ENCODE results near the gene BHLHE23. TPM values are rescaled to one million over a fixed set of nuclear protein-coding genes. Genes with fewer than 3 reads are reported as not detected.

The BHLHE23 gene
- polyA plus RNA-seq, 4 donors, result not detected

- DNase-seq (ENCODE audit: low read depth in 4 of 4, low spot score in 3 of 4), result no peak
Measured at GRCh38 chr20:63026582-63027165, 19.9 kb upstream of the BHLHE23 start.

DNA sequence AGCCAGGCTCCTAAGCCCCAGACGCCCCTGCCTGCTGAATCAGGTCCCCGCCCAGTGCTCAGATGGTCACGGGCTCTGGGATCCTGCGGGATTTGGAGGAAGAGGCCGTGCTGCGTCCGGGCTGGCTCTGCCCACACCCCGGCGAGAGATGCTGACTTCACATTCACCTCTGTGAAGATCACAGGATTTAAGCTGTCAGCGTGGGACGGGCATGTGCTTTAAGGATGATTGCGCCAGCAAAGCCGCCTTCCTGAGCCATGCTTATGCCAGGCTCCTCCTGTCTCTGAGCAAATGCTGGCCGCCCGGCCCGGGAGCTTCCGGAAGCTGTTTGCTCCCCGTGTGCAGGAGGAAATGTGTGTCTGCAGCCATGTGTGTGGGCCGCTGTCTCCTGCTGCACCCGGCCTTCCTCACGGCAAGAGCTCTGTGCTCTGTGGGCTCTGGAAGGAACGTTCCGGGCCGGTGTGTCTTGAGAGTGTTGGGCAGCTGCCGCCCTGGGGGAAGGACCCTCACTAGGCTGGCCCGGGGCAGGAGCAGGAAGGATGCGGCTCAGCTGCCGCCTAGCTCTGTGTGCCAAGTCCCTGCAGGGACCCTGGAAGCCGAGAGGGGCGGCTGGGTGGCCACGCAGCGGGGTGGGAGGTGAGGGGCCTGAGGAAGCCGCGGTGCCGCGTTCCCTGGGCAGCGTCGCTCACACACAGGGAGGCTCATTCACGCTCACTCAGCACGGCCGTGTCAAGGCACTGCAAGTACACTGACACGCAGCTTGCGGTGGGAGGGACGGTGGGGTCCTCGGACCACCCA lies 19.0 kb upstream of the BHLHE23 start:
- DNase-seq (ENCODE audit: low read depth in 4 of 4, low spot score in 3 of 4), result no peak

DNA sequence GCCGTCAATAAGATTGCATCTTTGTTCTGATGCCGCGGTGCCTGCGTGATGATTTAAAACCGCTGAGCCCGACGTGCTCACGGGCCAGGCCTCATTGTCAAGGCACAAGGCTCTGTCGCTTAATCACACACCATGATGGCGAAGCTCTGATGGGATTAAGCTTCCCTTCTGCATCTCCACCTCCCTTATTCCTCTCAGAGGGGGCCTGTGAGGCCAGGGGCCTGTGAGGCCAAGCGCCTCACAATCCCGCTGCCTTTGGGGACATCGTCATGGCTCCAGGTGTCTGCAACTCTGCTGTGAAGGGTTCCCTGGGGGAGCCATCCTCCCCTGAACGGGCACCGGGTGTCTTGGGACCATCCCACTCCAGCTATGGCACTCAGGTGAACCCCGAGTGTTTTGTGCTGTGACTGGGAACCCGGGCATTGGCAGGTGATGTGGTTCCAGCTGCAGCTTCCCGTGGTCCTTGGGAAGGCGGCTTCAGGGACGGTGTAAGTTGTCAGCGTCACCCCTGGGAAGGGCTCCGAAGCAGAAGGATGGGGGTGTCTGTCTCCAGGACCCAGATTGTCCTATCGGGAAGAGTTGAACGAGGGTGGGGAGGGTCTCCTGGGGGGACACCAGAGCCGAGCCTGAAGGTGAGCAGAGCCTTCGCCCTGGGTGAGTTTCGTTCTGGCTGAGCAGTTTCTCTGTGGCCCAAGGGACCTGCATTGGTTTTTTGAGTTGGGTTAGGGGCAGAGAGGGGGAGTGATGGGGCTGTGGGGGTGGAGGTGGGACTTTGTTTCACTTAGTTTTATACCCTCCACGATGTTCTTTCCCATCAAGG lies 18.0 kb upstream of the BHLHE23 start:
- no peak for DNase-seq (ENCODE audit: low read depth in 4 of 4, low spot score in 3 of 4)

DNA sequence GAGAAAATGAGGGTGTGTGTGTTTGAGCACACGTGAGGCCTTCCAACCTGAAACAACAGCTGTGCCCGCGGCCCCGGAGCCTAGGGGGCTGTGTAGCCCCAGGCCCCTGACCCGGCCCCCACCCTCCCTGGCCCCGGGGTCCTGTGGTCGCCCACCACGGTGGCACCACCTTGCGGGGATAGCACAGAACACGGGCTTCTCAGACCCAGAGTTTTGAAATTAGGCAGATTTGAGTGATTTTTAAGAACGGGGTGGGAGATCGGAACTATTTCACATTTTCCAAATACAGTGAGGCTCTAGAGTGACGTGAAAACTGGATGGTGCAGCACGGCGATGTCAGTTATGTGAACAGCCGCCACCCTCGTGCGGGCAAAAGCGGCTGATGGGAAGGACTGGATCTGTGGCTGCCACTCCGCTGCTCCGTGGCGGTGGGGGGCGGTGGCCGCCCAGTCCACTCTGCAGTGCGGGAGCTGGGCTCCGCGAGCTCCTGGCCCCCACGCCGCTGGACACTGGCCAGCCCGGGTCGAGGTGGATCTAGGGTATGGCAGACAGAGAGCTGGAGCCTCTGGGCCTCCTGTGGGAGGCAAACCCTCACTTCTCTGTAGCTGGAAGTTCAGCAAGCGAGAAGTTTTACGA lies 17.3 kb upstream of the BHLHE23 start:
- no peak for DNase-seq (ENCODE audit: low read depth in 4 of 4, low spot score in 3 of 4)

- no peak for DNase-seq (ENCODE audit: low read depth in 4 of 4, low spot score in 3 of 4)
Measured at GRCh38 chr20:63023071-63023935, 16.5 kb upstream of the BHLHE23 start.

DNA sequence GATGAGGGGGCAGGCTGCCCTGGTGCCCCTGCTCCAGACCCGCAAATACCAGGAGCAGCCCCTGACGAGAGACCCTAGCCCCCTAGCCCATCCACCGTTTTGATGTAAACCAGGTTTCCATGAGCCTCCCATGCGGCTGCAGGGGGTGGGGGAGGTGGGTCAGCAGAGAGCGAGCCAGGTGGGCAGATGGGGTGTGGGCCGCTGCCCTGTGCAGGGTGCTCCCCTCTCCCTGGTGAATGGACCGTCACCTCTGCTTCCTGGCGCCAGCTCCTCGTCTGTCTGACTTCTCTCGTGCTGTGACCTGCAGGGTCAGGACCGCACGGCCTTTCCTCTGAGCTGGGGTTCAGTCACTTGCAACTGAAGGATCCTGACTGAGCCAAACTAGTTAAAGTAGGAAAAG lies 15.7 kb upstream of the BHLHE23 start:
- DNase-seq (ENCODE audit: low read depth in 4 of 4, low spot score in 3 of 4), result no peak

DNA sequence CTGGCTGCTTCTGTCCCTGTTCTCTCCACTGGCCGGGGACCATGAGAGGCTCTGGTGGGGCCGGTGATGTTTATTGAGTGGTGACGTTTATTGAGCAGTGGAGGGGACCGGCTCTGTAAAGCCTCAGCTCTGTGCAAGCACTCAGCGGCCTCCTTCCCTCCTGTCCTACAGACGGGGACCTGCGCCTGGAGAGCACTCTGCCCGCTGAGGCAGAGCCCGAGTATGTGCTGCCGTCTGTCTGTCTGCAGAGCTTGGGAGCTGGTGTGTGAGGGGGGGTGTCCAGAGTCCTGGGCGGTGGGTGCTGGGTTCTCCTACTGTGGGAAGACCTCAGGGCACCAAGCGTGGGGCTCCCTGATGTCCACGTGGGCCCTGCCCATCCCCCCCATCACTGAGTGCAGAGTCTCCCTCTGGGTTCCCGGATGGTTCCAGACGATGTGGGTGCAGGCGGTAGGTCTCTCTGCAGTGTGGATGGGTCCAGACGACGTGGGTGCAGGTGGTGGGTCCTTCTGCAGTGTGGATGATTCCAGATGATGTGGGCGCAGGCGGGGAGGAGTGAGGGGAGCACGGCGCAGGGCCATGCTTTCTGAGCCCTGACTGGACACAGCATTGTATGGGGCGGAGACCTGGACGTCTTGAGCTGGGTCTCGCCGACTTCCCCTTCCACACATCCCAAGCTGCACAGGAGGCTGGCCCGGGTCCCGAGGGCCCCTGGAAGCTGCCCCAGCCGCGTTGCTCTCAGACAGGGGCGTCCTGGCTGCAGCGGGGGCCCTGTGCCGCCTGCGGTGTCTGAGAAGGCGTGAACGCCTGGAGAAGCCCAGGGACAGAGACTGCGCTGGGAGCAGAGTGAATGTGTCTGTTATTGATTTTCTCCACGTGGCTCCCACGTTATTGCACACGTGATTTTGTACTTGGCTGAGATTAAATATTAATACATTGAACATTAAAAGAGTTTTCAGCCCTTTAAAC lies 14.9 kb upstream of the BHLHE23 start:
- no peak for DNase-seq (ENCODE audit: low read depth in 4 of 4, low spot score in 3 of 4)

DNA sequence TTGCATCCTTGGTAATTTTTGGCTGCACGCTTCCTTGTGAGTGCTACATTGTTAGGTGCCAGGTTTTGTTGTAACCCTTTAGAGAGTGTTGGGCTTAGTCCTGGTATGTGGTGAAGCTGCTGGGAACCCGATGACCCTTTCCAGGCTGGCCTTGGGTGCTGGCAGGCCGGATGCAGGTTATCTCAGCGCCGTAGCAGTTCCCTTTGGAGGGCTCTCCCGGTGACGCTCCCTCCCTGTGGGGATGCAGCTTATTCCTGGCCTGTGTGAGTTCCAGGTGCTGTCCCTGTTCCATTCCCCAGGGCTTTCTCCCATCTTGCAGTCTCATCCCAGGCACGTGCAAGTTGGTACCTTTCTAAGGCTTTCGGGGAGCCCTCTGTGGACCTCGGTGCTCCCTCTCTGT lies 13.9 kb upstream of the BHLHE23 start:
- no peak for DNase-seq (ENCODE audit: low read depth in 4 of 4, low spot score in 3 of 4)

DNA sequence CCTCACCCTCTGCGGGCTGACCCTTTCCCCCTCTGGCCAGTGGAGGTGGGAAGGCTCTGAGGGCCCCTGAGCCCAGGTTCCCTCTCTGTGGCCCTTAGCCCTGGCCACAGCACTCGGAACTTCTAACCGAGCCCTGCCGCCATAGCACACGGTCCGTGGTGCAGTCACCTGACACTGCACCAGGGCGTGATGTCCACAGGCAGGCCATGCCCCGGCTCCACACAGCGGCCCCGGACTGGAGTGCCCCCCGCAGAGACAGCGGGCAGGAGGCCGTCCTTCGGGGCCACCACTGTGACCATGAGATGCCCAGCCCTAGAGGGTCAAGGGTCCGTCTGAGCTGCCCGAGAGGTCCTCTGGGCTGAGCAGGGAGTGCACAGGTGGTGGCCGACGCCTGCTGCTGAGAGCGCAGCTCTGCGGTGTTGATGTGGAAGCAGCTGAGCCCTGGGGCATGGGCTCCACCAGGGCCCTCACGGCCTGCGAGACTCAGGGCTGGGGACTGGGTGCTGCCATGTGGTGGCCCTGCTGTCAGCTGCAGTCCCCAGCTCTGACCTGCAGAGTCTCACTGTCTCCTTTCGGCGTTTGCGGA lies 11.2 kb upstream of the BHLHE23 start:
- no peak for DNase-seq (ENCODE audit: low read depth in 4 of 4, low spot score in 3 of 4)

- DNase-seq (ENCODE audit: low read depth in 4 of 4, low spot score in 3 of 4), result no peak
Measured at GRCh38 chr20:63017076-63017825, 10.5 kb upstream of the BHLHE23 start.

DNA sequence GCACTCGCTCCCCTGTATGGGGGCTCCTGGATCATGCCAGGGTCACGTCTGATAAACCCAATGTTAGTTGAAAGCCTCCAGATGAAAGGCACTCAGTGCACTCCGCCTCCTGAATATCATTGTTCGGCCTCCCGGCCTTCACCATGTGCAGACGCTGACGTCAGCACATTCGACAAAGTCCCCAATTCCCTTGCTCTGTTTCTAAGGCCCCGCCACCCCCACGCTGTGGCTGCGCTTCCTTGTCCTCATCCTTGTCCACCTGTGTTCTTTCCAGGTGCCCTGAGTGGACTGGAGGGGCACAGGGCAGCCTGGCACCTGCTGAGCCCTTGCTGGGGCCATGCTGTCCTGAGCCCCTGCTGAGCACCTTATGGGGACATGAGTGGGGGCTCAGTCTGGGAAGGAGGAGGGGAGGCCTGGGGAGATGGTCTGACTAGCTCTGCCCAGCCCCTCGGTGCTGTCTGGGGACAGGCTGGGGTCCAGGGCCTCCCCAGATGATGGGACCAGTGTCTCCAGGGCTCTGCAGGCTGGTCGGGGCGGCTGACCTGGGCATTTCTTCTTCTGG lies 9.8 kb upstream of the BHLHE23 start:
- DNase-seq (ENCODE audit: low read depth in 4 of 4, low spot score in 3 of 4), result no peak

DNA sequence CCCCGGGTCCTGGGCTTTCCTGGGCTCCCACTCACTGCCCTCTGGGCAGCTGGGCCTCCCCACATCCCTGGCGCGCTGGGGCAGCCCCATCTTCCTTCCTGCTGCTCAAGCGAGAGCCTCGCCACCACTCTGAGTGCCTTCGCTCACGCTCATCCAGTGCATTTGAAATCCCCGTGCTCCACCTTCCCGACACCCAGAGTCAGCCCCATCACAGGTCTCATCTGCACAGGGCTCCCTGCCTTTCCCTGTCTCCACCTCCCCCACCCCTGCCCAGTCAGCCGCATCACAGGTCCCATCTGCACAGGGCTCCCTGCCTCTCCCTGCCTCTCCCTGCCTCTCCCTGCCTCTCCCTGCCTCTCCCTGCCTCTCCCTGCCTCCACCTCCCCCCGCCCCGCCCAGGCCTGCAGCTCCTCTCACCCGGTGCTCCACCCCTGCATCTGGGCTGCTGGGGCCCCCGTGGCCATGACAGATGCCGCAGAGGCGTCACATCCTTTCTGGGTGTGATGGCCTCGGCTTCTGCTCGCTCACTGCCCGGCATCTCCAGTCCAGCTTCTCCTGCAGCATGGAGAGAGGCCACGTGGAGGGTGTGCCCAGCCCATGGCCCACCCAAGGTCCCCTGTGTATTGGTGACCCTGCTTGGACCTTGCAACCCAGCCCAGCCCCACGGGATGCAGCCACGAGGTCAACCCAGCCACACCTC lies 9.0 kb upstream of the BHLHE23 start:
- DNase-seq (ENCODE audit: low read depth in 4 of 4, low spot score in 3 of 4), result no peak

GRCh38 chr20:63015147-63015661 lies 8.4 kb upstream of the BHLHE23 start:
- DNase-seq (ENCODE audit: low read depth in 4 of 4, low spot score in 3 of 4), result no peak

- peak in 1 of 4 donors; percentile 33 for DNase-seq (ENCODE audit: low read depth in 4 of 4, low spot score in 3 of 4)
Measured at GRCh38 chr20:63014710-63015109, 7.9 kb upstream of the BHLHE23 start.

GRCh38 chr20:63014287-63014686 lies 7.5 kb upstream of the BHLHE23 start:
- no peak for DNase-seq (ENCODE audit: low read depth in 4 of 4, low spot score in 3 of 4)

GRCh38 chr20:63013207-63013606 lies 6.4 kb upstream of the BHLHE23 start:
- DNase-seq (ENCODE audit: low read depth in 4 of 4, low spot score in 3 of 4), result no peak

GRCh38 chr20:63011798-63012197 lies 5.0 kb upstream of the BHLHE23 start:
- no peak for DNase-seq (ENCODE audit: low read depth in 4 of 4, low spot score in 3 of 4)

Data from left renal pelvis (tissue), 4 donors.